Measurements from ENCODE around the gene LMO4. TPM values are rescaled to one million over a fixed set of nuclear protein-coding genes. Genes with fewer than 3 reads are reported as not detected.

LMO4 gene
- total and polyA plus RNA-seq, 2 of the 13 experiments (the other 11 are each of a cell fraction or from before 2014, with no cell fraction given): 19.3 to 49.9 TPM

GRCh38 chr1:87328272-87329050, at the start of gene LMO4 (continued):
- TF ChIP-seq ZFYVE20 (CRISPR knock-in tag; IDR thresholded peaks at IDR 0.05; ENCODE audit: borderline replicate concordance, low read depth) (no peak), ZNF367 (CRISPR knock-in tag; IDR thresholded peaks at IDR 0.05; ENCODE audit: borderline replicate concordance) (no peak), STAT6 (CRISPR knock-in tag; IDR thresholded peaks at IDR 0.05; ENCODE audit: borderline replicate concordance) (no peak), NFAT5 (CRISPR knock-in tag; IDR thresholded peaks at IDR 0.05) (no peak), ZNF558 (CRISPR knock-in tag; IDR thresholded peaks at IDR 0.05; ENCODE audit: borderline replicate concordance) (no peak), NFATC3 (CRISPR knock-in tag; IDR thresholded peaks at IDR 0.05) (no peak), ZNF30 (CRISPR knock-in tag; IDR thresholded peaks at IDR 0.05) (no peak), ZBTB3 (CRISPR knock-in tag; IDR thresholded peaks at IDR 0.05; ENCODE audit: borderline replicate concordance, low read depth) (no peak), NFIB (CRISPR knock-in tag; IDR thresholded peaks at IDR 0.05; ENCODE audit: borderline replicate concordance) (no peak), RARA (CRISPR knock-in tag; IDR thresholded peaks at IDR 0.05) (0 out of 2 replicates have a peak, but pooled peaks have one; percentile 9), DMAP1 (CRISPR knock-in tag; IDR thresholded peaks at IDR 0.05) (peak; percentile 59; the same call in 1 of the 2 replicates), SP4 (CRISPR knock-in tag; IDR thresholded peaks at IDR 0.05) (no peak), ZMYM3 (CRISPR knock-in tag; IDR thresholded peaks at IDR 0.05) (no peak), ZNF737 (CRISPR knock-in tag; IDR thresholded peaks at IDR 0.05; ENCODE audit: borderline replicate concordance) (no peak), ASH2L (IDR thresholded peaks at IDR 0.05; ENCODE audit: insufficient read length, low read depth, low read length) (no peak), ZBTB42 (CRISPR knock-in tag; IDR thresholded peaks at IDR 0.05) (no peak), ZNF605 (CRISPR knock-in tag; IDR thresholded peaks at IDR 0.05) (no peak), TBX2 (CRISPR knock-in tag; IDR thresholded peaks at IDR 0.05; ENCODE audit: borderline replicate concordance) (no peak), GFI1 (CRISPR knock-in tag; IDR thresholded peaks at IDR 0.05; ENCODE audit: borderline replicate concordance) (no peak), MLLT10 (CRISPR knock-in tag; IDR thresholded peaks at IDR 0.05) (no peak), ZNF773 (CRISPR knock-in tag; IDR thresholded peaks at IDR 0.05; ENCODE audit: borderline replicate concordance) (no peak), ARNT2 (CRISPR knock-in tag; IDR thresholded peaks at IDR 0.05; ENCODE audit: low read depth) (peak; percentile 77; the same call in 1 of the 2 replicates), MAF1 (CRISPR knock-in tag; IDR thresholded peaks at IDR 0.05; ENCODE audit: borderline replicate concordance) (no peak)
